HL-60/S4 (cell line): ENCODE measurements around the gene LMAN2L.

Source experiments
- in situ Hi-C: fragments of 300-500 bp; cut with MboI; formaldehyde crosslinking; loops from 2 replicates; pipeline ENCODE4 v1.14.3; 2022; ENCODE audit warnings: low sequenced_read_pairs

LMAN2L gene

GRCh38 chr2:96715658-96716057, 24.2 kb downstream of the LMAN2L start:
- in situ Hi-C loops = no loop called here

- in situ Hi-C loops = no loop called here
These were observed 28.9 kb downstream of the LMAN2L start for GRCh38 chr2:96710985-96711384.

DNA sequence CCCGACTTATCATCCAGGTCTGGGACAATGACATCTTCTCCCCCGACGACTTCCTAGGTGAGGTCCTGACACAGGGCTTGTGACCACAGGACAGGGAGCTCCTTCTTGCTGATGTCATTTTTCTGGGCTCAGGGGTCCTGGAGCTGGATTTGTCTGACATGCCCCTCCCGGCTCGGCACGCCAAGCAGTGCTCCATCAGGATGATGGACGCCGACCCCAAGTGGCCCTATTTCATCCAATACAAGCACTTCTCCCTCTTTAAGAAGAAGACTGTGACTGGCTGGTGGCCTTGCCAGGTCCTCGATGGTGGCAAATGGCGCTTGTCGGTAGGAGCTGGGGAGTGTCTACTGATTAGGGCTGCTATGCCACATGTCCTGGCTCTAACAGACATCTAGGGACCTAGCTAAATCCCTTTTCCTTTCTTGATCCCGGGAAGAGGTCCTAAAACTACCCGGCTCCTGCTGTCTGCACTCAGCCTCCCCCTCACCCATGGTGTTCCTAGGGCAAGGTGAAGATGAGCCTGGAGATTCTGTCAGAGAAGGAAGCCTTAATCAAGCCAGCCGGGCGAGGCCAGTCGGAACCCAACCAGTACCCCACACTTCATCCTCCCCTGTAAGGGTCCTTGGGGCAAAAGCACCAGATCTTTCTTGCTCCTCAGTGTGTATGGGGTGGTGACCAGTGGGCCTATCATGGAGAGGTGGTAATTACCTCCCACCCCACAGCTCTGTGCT, 36.7 kb downstream of the LMAN2L start:
- in situ Hi-C loops = no loop called here

- in situ Hi-C loops = no loop called here
These were observed 37.6 kb downstream of the LMAN2L start for GRCh38 chr2:96702098-96702785.

DNA sequence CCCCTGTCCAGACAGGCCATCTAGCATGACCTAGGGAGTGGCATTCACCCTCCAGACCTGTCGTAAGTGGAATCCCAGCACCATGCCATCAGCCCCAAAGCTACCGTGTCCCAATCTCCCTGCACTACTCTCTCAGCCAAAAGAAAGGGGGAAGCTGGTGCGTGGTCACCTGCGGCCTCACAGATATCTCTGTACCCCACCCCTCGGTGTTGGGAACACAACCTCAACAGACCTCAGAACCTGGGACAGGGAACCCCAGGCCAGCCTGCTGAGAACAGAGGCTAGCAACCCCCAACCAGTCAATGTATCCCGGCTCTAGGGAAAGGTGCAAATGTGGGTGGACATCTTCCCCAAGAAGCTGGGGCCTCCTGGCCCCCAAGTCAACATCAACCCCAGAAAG, 38.2 kb downstream of the LMAN2L start:
- in situ Hi-C loops = no loop called here

- in situ Hi-C loops = no loop called here
These were observed 39.8 kb downstream of the LMAN2L start for GRCh38 chr2:96700086-96700485.

DNA sequence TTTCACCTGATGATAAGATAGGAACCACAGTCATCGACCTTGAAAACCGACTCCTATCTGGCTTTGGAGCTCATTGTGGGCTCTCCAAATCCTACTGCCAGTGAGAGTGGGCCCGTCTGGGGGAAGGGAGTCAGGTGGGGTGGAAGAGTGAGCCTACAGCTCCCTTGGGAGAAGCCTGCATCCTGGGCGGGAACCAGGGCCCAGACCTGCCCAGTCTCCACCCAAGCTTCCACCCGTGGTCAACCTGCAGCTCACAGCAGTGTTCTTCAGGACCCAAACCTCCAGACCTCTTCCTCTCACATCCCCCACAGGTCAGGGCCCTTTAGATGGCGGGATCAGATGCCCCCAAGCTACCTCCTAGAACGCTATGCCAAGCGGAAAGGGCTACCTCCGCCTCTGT, 40.2 kb downstream of the LMAN2L start:
- in situ Hi-C loops = no loop called here

DNA sequence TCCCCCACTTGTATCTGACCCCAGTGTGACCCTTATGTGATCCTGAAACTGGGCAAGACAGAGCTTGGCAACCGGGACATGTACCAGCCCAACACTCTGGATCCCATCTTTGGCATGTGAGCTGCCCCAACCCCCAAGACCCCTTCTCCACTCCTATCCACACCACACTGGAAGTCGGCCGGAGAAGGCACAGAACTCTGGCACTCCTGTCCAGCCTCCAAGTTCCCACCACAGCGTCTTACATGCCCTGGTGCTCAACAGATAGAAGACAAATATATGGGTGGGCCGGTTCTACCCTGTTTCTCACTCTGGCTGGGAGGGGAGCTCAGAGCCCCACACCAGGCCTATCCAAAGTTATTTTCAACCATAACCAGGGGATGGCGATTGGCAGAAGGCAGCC, 40.8 kb downstream of the LMAN2L start:
- in situ Hi-C loops = no loop called here

DNA sequence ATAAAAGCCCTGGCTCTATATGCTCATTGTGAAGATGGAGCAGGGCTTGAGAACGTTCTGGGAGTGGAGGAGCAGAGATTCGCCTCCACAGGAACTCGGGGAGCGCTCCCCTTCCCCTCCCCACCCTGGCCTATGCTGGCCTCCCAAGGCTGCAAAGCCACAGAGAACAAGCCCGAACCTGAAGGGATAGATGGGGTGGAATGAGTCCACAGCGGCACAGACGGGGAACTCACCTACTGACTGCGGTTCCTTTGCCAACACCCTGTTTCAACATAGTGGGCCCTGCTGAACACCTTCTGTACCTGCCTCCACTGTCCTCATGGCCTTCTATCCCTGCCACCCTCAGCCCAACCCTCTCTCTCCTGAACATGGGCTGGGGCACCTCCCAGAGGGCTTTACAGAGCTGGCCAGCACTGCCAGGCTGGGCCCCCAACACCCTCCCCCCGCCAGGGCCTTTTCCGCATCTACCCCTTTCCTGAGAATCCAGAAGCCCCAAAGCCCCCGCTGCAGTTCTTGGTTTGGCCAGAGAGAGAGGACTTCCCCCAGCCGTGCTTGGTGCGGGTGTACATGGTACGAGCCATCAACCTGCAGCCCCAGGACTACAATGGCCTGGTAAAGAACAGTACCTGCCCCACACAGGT, 41.5 kb downstream of the LMAN2L start:
- in situ Hi-C loops = no loop called here

GRCh38 chr2:96697476-96697875, 42.4 kb downstream of the LMAN2L start:
- in situ Hi-C loops = no loop called here

GRCh38 chr2:96695602-96696001, 44.3 kb downstream of the LMAN2L start:
- in situ Hi-C loops = no loop called here

DNA sequence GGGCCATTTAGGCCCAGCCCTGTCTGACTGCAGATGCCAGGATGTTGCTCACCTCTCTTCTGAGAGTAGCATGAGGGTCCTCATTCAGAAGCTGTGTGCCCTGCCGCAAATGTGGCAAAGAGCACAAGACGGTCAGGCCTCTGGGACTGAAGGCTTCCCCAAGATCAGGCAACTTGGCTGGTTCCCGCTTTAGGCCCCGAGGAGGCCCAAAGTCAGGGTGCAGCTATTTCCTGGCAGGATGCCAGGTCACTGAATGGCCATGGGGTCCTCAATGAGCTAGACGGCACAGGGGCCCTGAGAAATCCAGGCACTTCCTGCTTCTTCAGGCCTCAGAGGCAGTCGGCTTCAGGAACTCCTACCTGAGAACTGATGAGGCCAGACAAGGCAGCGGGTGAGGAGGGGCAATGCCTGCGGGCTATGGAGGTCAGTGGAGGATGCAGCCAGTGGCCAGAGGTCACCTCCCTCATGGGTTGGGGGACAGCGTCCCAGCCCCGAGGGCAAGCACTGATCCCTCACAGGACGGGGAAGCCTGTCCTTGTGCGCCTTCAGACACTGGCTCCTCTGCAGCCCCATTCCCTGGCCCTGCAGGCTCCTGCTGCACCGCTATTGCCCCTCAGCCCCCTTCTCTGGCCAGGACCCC, 44.9 kb downstream of the LMAN2L start:
- in situ Hi-C loops = no loop called here

DNA sequence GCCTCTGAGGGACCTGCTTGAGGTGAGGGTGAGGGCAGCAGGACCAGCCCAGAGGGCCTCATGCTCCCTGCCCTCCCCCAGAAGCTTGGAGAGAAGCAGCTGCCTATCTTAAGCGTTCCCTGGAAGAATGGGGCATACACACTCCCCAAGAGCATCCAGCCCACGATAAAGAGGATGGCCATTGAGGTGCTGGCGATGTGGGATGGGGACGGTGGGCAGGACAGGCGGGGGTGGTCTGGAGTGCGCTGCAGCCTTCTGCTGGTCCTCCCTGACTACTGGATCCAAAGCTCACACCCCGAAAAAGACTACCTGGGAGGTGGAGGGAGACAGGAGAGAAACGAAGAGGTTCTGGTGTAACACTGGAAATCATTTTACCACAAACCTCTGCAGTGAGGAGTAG, 45.6 kb downstream of the LMAN2L start:
- in situ Hi-C loops = no loop called here

DNA sequence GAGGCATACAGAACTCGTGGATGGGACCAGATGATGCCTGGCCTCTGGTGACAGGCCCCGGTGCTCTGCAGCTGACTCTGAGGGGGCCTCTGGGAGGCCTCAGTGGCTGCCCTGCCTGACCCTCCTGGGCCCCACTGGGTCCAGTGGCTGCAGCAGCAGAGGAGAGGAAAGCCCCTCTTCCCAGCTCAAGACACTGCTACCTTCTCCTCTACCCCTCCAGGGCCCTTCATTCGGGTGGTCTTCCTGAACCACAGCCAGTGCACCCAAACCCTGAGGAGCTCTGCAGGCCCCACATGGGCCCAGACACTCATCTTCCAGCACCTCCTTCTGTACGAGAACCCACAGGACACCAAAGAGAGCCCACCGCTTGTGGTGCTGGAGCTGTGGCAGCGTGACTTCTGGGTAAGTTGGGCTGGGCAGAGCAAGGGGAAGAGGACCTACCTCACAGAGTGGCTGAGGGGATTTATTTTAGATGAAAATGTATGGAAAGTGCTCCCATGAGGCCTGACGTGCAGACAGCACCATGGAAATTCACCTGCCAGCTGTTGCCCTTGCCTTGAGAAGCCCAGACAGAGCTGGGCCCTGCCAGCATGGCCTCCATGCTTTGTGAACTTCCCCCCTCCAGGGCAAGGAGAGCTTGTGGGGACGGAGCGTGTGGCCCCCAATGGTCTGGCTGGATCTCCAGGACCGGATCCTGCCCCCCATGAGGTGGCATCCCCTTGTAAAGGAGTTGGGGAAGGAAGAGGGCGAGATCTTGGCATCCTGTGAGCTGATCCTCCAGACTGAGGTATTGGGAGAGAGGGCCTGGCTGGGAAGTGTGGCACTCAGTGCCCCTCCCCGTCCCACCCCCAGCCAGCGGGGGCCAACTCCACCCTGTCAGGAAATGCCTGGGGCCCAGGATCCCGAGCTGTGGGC, 46.3 kb downstream of the LMAN2L start:
- in situ Hi-C loops = no loop called here

GRCh38 chr2:96692094-96692971, 47.5 kb downstream of the LMAN2L start:
- in situ Hi-C loops = no loop called here

GRCh38 chr2:96691022-96691612, 48.7 kb downstream of the LMAN2L start:
- in situ Hi-C loops = no loop called here

GRCh38 chr2:96690306-96691021, 49.4 kb downstream of the LMAN2L start:
- in situ Hi-C loops = no loop called here

- in situ Hi-C loops = no loop called here
These were observed 50.4 kb downstream of the LMAN2L start for GRCh38 chr2:96689431-96689991.
